HG03045 (cell line): ENCODE data around the gene GRAMD1B.
"Not testable (repeated sequence)": the region's sequence is repeated elsewhere in the genome, so short reads cannot be mapped to it uniquely, and the experiment has no call there.

Experiments
- ATAC-seq: cut with Tn5 transposase; IDR thresholded peaks from one replicate; pipeline ENCODE4 v1.9.1; 2021; ENCODE audit warnings: mild to moderate bottlenecking, moderate library complexity; ENCODE audit not compliant: unreplicated experiment

GRAMD1B gene

GRCh38 chr11:123562158-123562557 lies 132.1 kb downstream of the GRAMD1B start:
- no peak for ATAC-seq

- ATAC-seq: no peak
These were observed 132.8 kb downstream of the GRAMD1B start for GRCh38 chr11:123562829-123563228.

- ATAC-seq: no peak
These were observed 134.2 kb downstream of the GRAMD1B start for GRCh38 chr11:123564221-123564620.

- no peak for ATAC-seq
These were observed 136.8 kb downstream of the GRAMD1B start for GRCh38 chr11:123566852-123567251.

GRCh38 chr11:123567466-123567865 lies 137.4 kb downstream of the GRAMD1B start:
- no peak for ATAC-seq

- no peak for ATAC-seq
These were observed 138.3 kb downstream of the GRAMD1B start for GRCh38 chr11:123568367-123568870.

- no peak for ATAC-seq
These were observed 139.3 kb downstream of the GRAMD1B start for GRCh38 chr11:123569393-123569792.

GRCh38 chr11:123570939-123571580 lies 141.0 kb downstream of the GRAMD1B start:
- no peak for ATAC-seq

- ATAC-seq: not testable (repeated sequence)
These were observed 142.7 kb downstream of the GRAMD1B start for GRCh38 chr11:123572791-123573190.

GRCh38 chr11:123573286-123573685 lies 143.2 kb downstream of the GRAMD1B start:
- no peak for ATAC-seq

GRCh38 chr11:123575441-123575840 lies 145.4 kb downstream of the GRAMD1B start:
- no peak for ATAC-seq

GRCh38 chr11:123576082-123576481 lies 146.0 kb downstream of the GRAMD1B start:
- ATAC-seq: no peak

GRCh38 chr11:123576501-123576900 lies 146.4 kb downstream of the GRAMD1B start:
- no peak for ATAC-seq

GRCh38 chr11:123577081-123577598 lies 147.1 kb downstream of the GRAMD1B start:
- no peak for ATAC-seq

- ATAC-seq: no peak
These were observed 148.9 kb downstream of the GRAMD1B start for GRCh38 chr11:123578778-123579481.

- ATAC-seq: no peak
These were observed 149.4 kb downstream of the GRAMD1B start for GRCh38 chr11:123579482-123579812.

GRCh38 chr11:123580137-123580536 lies 150.1 kb downstream of the GRAMD1B start:
- no peak for ATAC-seq

GRCh38 chr11:123580557-123581275 lies 150.6 kb downstream of the GRAMD1B start:
- ATAC-seq: peak; percentile 86

- ATAC-seq: no peak
These were observed 151.8 kb downstream of the GRAMD1B start for GRCh38 chr11:123581651-123582399.

- no peak for ATAC-seq
These were observed 153.0 kb downstream of the GRAMD1B start for GRCh38 chr11:123582992-123583504.

- no peak for ATAC-seq
These were observed 154.1 kb downstream of the GRAMD1B start for GRCh38 chr11:123584186-123584585.
